Neural progenitor cell (in vitro differentiated cells): ENCODE results near the gene VPS26B.

Source experiments
- CTCF ChIP-seq: fragments of 200-600 bp; sonication (generic); IDR thresholded peaks from 2 replicates; pipeline ENCODE4 v1.5.1; 2017; ENCODE audit warnings: antibody characterized with exemption, mild to moderate bottlenecking
- EZH2phosphoT487 ChIP-seq: fragments of 200-600 bp; sonication (generic); IDR thresholded peaks from 2 replicates; pipeline ENCODE4 v1.6.1; 2017; ENCODE audit warnings: antibody characterized with exemption

GRCh38 chr11:134235399-134235798 lies 10.9 kb downstream of the VPS26B start:
- TF ChIP-seq CTCF (no peak), EZH2phosphoT487 (no peak)
